Left colon (tissue), 2 donors: ENCODE results near the gene MMP10. TPM values are rescaled to one million over a fixed set of nuclear protein-coding genes. Genes with fewer than 3 reads are reported as not detected.

Experiments used
- ATAC-seq: fragments of 200-7000 bp; cut with Tn5 transposase; one replicate; pipeline ENCODE4 v1.9.1; 2020; ENCODE audit warnings: mild to moderate bottlenecking, moderate library complexity
- DNase-seq, 2 donors: peaks; one replicate each; pipeline ENCODE4 v3.0.0-alpha.2; 2020
- intact Hi-C, 2 donors: fragments of 100-400 bp; cut with DNase I in 1 of 2; cut with micrococcal nuclease in 1 of 2; formaldehyde crosslinking; loops; one replicate each; pipeline versions ENCODE4 v1.11.2 to v1.14.0; 2022; cut with DNase I, micrococcal nuclease
- total RNA-seq, 2 donors: library from RNA; stranded (reverse); fragmentation: NEBNext Ultra II Directional; extraction: Animal tissue kit (Norgen Biotek cat#: 25700); gene quantifications; one replicate each; pipeline ENCODE4 v1.2.1, GENCODE V29; 2021
- donor health status: DM: no; HTN: no; CAD: no.
- donor health status: DM: yes; HTN: yes; CAD: no.

MMP10 gene
- total RNA-seq, 2 donors from 2014 or later = 0.47 TPM; not detected in 1

DNA sequence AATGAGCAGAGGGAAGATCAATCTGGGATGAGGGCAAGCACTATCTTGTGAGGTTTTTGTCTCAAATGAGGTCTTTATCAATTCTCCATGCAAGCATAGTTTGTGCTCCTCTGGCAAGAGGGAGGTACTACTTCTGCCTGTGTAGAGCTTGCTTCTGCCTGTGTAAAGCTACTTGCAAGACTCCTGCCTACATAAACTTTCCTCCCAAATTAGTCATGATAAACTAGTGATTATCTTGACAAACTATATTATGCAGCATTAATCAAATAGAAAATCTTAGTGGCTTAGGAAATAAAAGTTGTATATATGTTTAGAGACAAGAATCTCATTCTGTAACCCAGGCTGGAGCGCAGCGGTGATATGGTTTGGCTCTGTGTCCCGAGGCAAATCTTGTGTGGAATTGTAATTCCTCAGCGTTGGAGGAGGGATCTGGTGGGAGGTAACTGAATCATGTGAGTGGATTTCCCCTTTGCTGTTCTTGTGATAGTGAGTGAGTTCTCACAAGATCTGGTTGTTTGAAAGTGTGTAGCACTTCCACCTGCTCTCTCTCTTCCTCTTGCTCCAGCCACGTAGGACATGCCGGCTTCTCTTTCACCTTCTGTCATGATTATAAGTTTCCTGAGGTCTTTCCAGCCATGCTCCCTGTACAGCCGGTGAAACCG is 8.0 kb upstream of the MMP10 start:
- DNase-seq = no peak
- no peak for ATAC-seq
- intact Hi-C loops = no loop called here

DNA sequence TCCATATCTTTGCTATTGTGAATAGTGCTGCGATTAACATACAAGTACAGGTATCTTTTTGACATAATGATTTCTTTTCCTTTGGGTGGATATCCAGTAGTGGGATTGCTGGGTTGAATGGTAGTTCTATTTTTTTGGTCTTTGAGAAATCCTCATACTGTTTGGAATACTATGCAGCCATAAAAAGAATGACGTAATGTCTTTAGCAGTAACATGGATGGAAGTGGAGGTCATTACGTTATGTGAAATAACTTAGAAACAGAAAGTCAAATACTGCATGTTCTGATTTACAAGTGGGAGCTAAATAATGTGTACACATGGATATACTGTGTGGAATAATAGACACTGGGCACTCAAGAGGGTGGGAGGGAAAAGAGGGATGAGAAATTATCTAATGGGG is 4.0 kb upstream of the MMP10 start:
- ATAC-seq (no peak), DNase-seq (no peak)
- intact Hi-C loops = no loop called here

GRCh38 chr11:102783720-102784119 is 3.3 kb upstream of the MMP10 start:
- peak; percentile 64 for ATAC-seq
- DNase-seq = no peak
- intact Hi-C loops = no loop called here

DNA sequence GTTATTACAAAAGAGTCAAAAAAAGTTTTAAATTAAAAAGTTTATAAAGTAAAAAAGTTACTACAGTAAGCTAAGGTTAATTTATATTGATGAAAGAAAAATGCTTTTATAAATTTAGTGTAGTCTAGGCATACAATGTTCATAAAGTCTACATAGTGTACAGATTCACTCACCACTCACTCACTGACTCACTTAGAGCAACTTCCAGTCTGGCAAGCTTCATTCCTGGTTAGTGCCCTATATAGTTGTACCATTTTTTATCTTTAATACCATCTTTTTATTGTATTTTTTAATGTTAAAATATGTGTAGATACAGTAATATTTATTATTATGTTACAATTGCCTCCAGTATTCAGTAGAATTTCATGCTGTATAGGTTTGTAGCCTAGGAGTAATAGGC is 2.6 kb upstream of the MMP10 start:
- ATAC-seq (no peak), DNase-seq (no peak)
- intact Hi-C loops = no loop called here

- DNase-seq = no peak
- intact Hi-C loops = no loop called here
- no peak for ATAC-seq
Measured at GRCh38 chr11:102781676-102782075, 1.2 kb upstream of the MMP10 start.

- ATAC-seq (peak; percentile 65), DNase-seq (no peak)
- intact Hi-C loops = no loop called here
Measured at GRCh38 chr11:102776454-102776853, 4.0 kb downstream of the MMP10 start.

GRCh38 chr11:102773386-102773785 is 7.0 kb downstream of the MMP10 start:
- no peak for DNase-seq
- intact Hi-C loops = no loop called here
- no peak for ATAC-seq

GRCh38 chr11:102771351-102771750 is 9.1 kb downstream of the MMP10 start:
- DNase-seq (no peak), ATAC-seq (no peak)
- intact Hi-C loops = no loop called here

DNA sequence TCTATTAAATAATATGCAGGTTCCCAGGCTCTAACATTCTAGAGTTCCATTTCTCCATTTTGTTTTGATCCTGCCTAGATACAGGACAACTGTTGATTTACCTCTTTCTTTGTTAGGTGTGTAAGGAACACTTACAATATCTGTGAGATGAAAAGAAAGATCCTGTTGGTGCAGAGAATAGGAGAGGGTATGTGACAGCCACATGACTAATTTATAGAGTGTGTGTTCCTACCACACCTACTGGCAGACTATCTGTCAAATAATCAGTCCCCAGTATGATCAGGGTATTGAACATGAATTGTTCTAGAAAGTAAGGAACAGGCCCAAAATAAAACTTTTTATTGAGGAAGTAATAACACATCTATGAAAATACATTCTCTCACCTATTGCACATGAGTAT is 10.2 kb downstream of the MMP10 start:
- intact Hi-C loops = no loop called here
- no peak for DNase-seq

DNA sequence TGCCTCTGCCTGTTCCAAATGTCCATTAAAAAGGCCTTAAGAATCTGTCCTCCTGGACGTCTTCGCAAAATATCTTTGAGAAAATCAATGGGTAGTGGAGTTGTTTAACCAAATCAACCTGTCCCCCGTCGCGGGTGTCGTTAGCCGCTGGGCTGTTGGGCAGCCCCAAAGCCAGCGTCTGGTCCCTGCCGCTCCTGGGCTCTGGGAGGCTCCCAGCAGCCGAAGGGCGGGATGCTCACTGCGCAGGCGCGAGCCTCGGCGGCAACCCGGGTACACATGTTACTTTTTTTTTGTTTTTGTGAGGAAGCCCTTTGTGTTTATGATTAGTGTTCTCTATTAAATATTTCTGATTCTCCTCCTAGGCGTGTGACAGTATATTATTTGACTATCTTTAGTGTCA is 12.6 kb downstream of the MMP10 start:
- intact Hi-C loops = no loop called here
- ATAC-seq = no peak
- no peak for DNase-seq

More for the DNA sequence above, 10.2 kb downstream of the MMP10 start:
- ATAC-seq = no peak

- ATAC-seq = no peak
- DNase-seq = no peak
- intact Hi-C loops = no loop called here
Measured at GRCh38 chr11:102763440-102763839, 17.0 kb downstream of the MMP10 start.

GRCh38 chr11:102762361-102762767 is 18.1 kb downstream of the MMP10 start:
- no peak for DNase-seq

DNA sequence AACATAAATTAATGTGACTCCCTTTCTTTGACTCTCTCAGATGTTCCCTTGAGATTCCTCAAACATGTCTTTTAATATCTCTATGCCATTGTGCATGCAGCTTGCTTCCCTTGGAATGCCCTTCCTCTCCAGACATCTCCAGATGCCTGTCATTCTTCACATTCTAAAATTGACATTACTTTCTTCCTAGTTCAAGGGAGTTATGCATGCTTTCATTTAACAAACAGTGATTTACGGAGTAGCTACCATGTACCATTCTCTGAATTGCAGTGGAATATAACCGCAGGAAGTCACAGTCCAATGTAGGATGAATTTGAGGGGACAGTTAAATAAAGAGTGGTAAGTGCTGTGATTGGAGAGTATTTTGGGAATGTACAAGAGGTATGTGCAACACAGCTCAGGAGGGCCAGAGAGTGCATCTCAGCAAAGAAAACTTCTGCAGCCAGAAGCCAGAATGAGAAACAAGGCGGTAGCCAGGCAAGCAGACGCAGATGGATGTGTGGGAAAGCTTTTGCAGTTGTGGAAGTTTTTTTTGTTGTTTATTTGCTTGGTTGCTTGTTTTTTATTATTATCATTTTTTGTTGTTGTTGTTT is 18.7 kb downstream of the MMP10 start:
- ATAC-seq (no peak), DNase-seq (no peak)
- intact Hi-C loops = no loop called here

More at GRCh38 chr11:102762361-102762767, 18.1 kb downstream of the MMP10 start:
- no peak for ATAC-seq
- intact Hi-C loops = no loop called here

- intact Hi-C loops = no loop called here
- ATAC-seq = no peak
Measured at GRCh38 chr11:102760344-102761035, 19.9 kb downstream of the MMP10 start.

DNA sequence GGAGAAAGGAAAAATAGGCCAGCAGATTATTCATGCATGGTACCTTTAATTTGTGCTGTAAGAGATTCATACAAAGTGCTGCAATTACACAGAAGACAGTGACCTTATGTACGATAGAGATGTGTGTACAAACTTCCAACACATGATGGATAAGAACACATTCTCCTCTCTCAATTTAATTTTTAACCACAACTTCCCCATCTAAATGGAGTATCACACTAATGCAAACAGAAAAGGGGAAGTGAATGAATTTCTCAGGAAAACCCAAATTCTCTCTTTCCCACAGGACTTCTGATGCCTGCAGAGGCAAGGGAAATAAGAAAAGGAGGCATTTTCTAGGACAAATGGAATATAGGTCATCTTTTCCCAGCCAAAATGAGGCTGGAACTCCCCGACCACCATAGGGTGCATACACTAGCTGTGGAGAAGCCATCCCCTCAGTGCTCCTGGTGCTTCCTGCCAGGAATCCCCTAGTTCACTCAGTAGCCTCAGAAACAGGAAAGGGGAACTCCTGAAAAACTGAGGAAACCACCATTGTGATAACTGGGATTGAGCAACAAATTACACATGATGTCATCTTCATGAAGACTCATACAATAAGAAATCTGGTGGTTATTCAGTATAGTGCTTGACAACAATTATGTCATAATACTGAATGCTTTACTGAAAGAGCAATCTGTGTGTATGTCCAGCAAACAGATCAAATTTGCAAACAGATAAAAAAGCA is 22.4 kb downstream of the MMP10 start:
- DNase-seq (no peak), ATAC-seq (peak; percentile 49)
- intact Hi-C loops = no loop called here

More at GRCh38 chr11:102760344-102761035, 19.9 kb downstream of the MMP10 start:
- no peak for DNase-seq

DNA sequence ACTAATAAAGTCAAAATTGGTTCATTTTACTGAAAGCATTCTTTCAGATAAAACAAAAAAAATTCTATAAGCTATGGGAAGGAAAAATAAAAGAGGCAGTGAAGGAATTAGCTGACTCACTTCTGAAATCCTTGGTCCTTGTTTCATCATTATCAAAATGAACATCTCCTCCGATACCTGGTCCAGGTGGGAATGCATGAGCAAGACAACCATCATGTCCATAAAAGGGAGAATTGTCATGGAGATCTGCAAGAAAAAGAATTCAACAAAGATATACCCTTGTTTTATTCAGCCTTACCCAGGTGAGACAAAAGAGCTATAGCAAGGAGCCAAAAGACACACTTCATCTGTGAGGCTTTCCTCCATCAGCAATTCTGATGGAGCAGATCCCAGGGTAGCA is 27.2 kb downstream of the MMP10 start:
- ATAC-seq = no peak

DNA sequence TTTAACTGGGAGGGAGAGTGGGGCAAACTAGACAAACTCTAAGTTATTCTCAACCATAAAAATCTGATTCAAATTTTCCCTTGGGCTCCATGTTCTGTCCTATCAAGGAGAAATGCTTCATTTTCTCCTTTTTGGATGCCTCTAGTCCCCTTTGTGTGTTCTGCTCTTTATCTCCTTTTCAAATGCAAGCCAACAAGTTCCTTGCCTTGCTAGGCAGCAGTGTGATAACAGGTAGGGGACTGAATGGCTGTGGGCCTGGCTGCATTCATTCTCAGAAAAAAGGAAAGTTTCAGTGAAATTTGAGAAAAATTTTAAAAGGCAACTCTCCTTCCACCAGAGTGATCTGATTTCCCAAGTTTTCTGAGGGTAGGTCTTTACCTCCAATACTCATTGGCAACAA is 28.8 kb downstream of the MMP10 start:
- no peak for ATAC-seq
- intact Hi-C loops = no loop called here
- DNase-seq = no peak

More for the DNA sequence above, 27.2 kb downstream of the MMP10 start:
- intact Hi-C loops = no loop called here
- DNase-seq = no peak

GRCh38 chr11:102749101-102749722 is 31.2 kb downstream of the MMP10 start:
- DNase-seq (no peak), ATAC-seq (no peak)
- intact Hi-C loops = no loop called here
